ENCODE data around the gene ACAP1. TPM values are rescaled to one million over a fixed set of nuclear protein-coding genes. Genes with fewer than 3 reads are reported as not detected.

Gene ACAP1
- total and polyA plus RNA-seq, 12 donors: 2.1 to 54.7 (median 10.8) TPM

GRCh38 chr17:7356072-7356549, 19.8 kb downstream of the ACAP1 start:
- no peak overlapping the region for H3K27ac ChIP-seq
- peak; percentile 70 to 87 (median 82) for DNase-seq
- no peaks in the 10 kb centered on the region for H3K27me3 ChIP-seq
- H3K4me3 ChIP-seq: no peak overlapping the region
- TF ChIP-seq POLR2A (IDR thresholded peaks at IDR 0.05): no peak
- TF ChIP-seq, protein P1, sequence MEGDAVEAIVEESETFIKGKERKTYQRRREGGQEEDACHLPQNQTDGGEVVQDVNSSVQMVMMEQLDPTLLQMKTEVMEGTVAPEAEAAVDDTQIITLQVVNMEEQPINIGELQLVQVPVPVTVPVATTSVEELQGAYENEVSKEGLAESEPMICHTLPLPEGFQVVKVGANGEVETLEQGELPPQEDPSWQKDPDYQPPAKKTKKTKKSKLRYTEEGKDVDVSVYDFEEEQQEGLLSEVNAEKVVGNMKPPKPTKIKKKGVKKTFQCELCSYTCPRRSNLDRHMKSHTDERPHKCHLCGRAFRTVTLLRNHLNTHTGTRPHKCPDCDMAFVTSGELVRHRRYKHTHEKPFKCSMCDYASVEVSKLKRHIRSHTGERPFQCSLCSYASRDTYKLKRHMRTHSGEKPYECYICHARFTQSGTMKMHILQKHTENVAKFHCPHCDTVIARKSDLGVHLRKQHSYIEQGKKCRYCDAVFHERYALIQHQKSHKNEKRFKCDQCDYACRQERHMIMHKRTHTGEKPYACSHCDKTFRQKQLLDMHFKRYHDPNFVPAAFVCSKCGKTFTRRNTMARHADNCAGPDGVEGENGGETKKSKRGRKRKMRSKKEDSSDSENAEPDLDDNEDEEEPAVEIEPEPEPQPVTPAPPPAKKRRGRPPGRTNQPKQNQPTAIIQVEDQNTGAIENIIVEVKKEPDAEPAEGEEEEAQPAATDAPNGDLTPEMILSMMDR (IDR thresholded peaks at IDR 0.05): peak; percentile 82 to 94 (median 86)
- 9 to 50% (median 12%) methylated on average over 1 to 12 of the region's 12 CpGs for WGBS, 4 donors
- no peaks in the 10 kb centered on the region for H3K36me3 ChIP-seq (replicated peaks in 1 of 2)
- H3K4me1 ChIP-seq (replicated peaks in 1 of 2): peaks cover 7 to 9% of the 10 kb centered on the region in 2 donors
- intact Hi-C loops (cut with DNase I): loop anchor here (2.0 to 10.0 kb wide), 4 partner anchors 76 to 209 kb away; partner anchors contain the start of genes SENP3 (in 1 of the 2), TMEM102 (in 1 of the 2) and TNFSF13 (in 1 of the 2)
- no peaks in the 10 kb centered on the region for H3K9me3 ChIP-seq (replicated peaks in 1 of 3)

GRCh38 chr17:7356756-7357155, 20.4 kb downstream of the ACAP1 start:
- TF ChIP-seq POLR2A (IDR thresholded peaks at IDR 0.05): no peak
- TF ChIP-seq, protein P1 (IDR thresholded peaks at IDR 0.05): no peak
- no peak overlapping the region for H3K27ac ChIP-seq
- no peaks in the 10 kb centered on the region for H3K36me3 ChIP-seq (replicated peaks in 1 of 2)
- WGBS, 4 donors: 62 to 71% (median 69%) methylated on average over 8 of the region's 8 CpGs
- H3K9me3 ChIP-seq (replicated peaks in 1 of 3): no peaks in the 10 kb centered on the region
- H3K27me3 ChIP-seq: no peaks in the 10 kb centered on the region
- intact Hi-C loops (cut with DNase I): loop anchor here (2.0 to 10.0 kb wide), 4 partner anchors 76 to 208 kb away; partner anchors contain the start of genes SENP3 (in 1 of the 2), TMEM102 (in 1 of the 2) and TNFSF13 (in 1 of the 2)
- H3K4me1 ChIP-seq (replicated peaks in 1 of 2): peaks cover 7 to 9% of the 10 kb centered on the region in 2 donors
- no peak for DNase-seq
- H3K4me3 ChIP-seq: no peak overlapping the region

DNA sequence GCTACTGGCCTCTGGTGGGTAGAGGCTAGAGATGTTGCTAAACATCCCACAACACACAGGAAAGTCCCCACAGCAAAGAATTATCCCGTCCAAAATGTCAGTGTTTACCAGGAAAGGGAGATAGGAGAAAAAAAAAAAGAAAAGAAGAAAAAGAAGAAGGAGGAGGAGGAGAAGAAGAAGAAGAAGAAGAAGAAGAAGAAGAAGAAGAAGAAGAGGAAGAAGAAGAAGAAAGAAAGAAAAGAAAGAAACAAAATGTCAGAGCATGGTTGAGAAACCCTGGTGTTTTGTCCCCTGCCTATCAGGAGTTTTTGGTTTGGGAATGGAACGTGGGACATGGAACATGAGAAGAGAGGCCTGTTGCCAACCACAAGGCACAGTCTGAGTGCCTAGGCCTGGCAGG, 21.1 kb downstream of the ACAP1 start:
- WGBS, 4 donors: 61 to 81% (median 70%) methylated on average over 2 of the region's 2 CpGs
- no peaks in the 10 kb centered on the region for H3K27me3 ChIP-seq
- no peaks in the 10 kb centered on the region for H3K9me3 ChIP-seq (replicated peaks in 1 of 3)
- no peak for DNase-seq
- TF ChIP-seq POLR2A (IDR thresholded peaks at IDR 0.05): no peak
- TF ChIP-seq, protein P1 (IDR thresholded peaks at IDR 0.05): no peak
- intact Hi-C loops (cut with DNase I): loop anchor here (2.0 to 10.0 kb wide), 4 partner anchors 75 to 207 kb away; partner anchors contain the start of genes SENP3 (in 1 of the 2), TMEM102 (in 1 of the 2) and TNFSF13 (in 1 of the 2)
- H3K4me3 ChIP-seq: no peak overlapping the region
- H3K36me3 ChIP-seq (replicated peaks in 1 of 2): no peaks in the 10 kb centered on the region
- peaks cover 5 to 8% of the 10 kb centered on the region in 2 donors for H3K4me1 ChIP-seq (replicated peaks in 1 of 2)
- no peak overlapping the region for H3K27ac ChIP-seq

DNA sequence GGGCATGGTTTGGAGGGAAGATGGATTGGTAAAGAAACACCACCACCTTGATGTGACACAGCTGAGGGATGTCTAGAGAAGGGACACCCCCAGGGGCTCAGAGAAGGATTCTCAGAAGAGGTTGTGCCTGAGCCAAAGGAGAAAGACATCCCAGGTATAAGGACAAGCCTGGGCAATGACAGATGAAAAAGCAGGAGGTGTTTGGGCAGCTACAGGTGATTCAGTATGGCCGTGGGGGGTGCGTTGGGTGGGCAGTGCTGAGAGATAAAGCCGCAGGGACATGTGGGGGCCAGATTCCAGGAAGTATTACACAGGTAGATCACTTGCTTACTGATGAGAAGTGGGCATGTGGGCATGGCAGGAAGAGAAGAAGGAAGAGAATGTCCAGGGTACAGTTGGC, 25.6 kb downstream of the ACAP1 start:
- intact Hi-C loops (cut with DNase I): no loop called here
- Histone ChIP-seq H3K36me3 (replicated peaks in 1 of 2) (no peaks in the 10 kb centered on the region), H3K4me3 (no peak overlapping the region), H3K27me3 (no peaks in the 10 kb centered on the region), H3K4me1 (replicated peaks in 1 of 2) (no peaks in the 10 kb centered on the region), H3K27ac (no peak overlapping the region), H3K9me3 (replicated peaks in 1 of 3) (no peaks in the 10 kb centered on the region)
- TF ChIP-seq, protein P1 (IDR thresholded peaks at IDR 0.05): no peak
- no peak for TF ChIP-seq POLR2A (IDR thresholded peaks at IDR 0.05)
- 36 to 65% (median 51%) methylated on average over 3 of the region's 3 CpGs for WGBS, 4 donors
- DNase-seq: no peak
